ENCODE results near the gene BRD4. TPM values are rescaled to one million over a fixed set of nuclear protein-coding genes. Genes with fewer than 3 reads are reported as not detected.

BRD4 gene
- total and polyA plus RNA-seq, 11 donors: 31.1 to 78.9 (median 61.8) TPM

DNA sequence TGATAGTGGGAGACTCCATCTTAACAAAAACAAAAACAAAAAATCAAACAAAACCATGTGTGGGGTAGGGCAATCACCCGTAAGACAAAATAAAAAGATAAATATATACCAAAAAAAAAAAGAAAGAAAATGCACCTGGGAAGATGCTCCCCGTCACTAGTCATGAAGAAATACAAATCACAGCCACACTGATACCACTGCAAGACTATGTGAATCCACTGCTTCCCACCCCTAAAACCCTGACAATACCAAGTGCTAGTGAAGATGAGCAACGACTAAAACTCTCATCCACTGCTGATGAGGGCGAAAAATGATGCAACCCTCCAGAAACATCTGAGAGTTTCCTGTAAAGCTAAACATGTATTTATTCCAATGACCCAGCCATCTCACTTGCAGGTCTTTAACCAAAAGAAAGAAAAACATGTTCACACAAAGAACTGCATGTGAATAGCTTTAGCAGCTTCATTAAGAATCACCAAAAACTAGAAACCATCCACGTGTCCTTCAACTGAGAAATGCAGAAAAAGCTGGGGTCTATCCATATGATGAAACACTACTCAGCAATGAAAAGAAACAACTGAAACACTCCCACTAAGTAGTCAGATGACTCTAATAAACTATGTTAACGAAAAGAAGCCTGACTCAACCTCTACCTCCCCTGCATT is 31.7 kb downstream of the BRD4 start:
- no peak for TF ChIP-seq POLR2A (IDR thresholded peaks at IDR 0.05)
- TF ChIP-seq, protein P1, sequence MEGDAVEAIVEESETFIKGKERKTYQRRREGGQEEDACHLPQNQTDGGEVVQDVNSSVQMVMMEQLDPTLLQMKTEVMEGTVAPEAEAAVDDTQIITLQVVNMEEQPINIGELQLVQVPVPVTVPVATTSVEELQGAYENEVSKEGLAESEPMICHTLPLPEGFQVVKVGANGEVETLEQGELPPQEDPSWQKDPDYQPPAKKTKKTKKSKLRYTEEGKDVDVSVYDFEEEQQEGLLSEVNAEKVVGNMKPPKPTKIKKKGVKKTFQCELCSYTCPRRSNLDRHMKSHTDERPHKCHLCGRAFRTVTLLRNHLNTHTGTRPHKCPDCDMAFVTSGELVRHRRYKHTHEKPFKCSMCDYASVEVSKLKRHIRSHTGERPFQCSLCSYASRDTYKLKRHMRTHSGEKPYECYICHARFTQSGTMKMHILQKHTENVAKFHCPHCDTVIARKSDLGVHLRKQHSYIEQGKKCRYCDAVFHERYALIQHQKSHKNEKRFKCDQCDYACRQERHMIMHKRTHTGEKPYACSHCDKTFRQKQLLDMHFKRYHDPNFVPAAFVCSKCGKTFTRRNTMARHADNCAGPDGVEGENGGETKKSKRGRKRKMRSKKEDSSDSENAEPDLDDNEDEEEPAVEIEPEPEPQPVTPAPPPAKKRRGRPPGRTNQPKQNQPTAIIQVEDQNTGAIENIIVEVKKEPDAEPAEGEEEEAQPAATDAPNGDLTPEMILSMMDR (IDR thresholded peaks at IDR 0.05): no peak
- DNase-seq: no peak
- Histone ChIP-seq H3K27ac (no peak overlapping the region), H3K27me3 (no peaks in the 10 kb centered on the region), H3K36me3 (peaks cover 0 to 7% (median 0%) of the 10 kb centered on the region in 9 donors), H3K9me3 (peaks cover 0 to 7% (median 0%) of the 10 kb centered on the region in 12 donors), H3K4me1 (peaks cover 27 to 97% (median 91%) of the 10 kb centered on the region in 12 donors), H3K4me3 (no peak overlapping the region)
- no peak for ATAC-seq
- intact Hi-C loops (cut with DNase I): no loop called here
- WGBS, 4 donors: 73 to 80% (median 78%) methylated on average over 6 of the region's 6 CpGs

DNA sequence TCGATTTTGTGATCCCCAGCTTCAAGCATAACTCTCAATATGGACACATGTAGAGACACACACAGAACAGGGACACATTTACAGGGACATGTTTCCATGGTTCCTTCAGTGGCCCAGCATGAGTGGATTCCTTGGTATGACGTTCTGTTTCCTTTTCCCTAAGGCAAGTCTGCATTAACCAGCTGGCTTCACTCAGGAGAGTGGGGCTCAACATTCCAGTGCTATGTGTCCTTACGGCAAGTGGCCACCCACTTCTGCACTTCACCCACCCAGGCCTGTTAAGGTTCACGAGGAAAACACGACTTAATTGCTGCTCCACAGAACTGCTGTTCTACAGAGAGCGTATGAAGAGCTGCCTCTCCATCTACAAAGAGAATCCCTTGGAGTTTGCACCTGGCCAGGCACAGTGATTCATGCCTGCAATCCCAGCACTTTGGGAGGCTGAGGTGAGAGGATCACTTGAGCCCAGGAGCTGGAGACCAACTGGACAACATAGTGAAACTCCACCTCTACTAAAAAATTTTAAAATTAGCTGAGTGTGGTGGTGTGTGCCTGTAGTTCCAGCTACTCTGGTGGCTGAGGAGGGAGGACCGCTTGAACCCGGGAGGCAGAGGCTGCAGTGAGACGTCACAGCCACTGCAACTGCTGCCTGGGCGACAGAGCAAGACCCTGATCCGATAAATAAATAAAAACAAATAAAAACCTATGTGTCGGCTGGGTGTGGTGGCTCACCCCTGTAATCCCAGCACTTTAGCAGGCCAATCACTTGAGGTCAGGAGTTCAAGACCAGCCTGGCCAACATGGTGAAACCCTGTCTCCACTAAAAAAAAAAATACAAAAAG is 32.5 kb downstream of the BRD4 start:
- 75 to 84% (median 80%) methylated on average over 11 to 12 of the region's 12 CpGs for whole genome bisulfite sequencing, 4 donors
- ATAC-seq: no peak
- no peak for DNase-seq
- H3K36me3 ChIP-seq: peaks cover 0 to 7% (median 0%) of the 10 kb centered on the region in 9 donors
- TF ChIP-seq POLR2A (IDR thresholded peaks at IDR 0.05): no peak
- TF ChIP-seq, protein P1 (IDR thresholded peaks at IDR 0.05): no peak
- no peaks in the 10 kb centered on the region for H3K9me3 ChIP-seq
- H3K4me3 ChIP-seq: no peak overlapping the region
- no peaks in the 10 kb centered on the region for H3K27me3 ChIP-seq
- H3K4me1 ChIP-seq: peaks cover 34 to 98% (median 91%) of the 10 kb centered on the region in 12 donors
- intact Hi-C loops (cut with DNase I): loop anchor here in 1 of 10 donors (5.0 kb wide), 1 partner anchor 33 kb away; the partner anchor contains the start of gene BRD4
- H3K27ac ChIP-seq: peak overlapping the region in 1 of 12 donors; percentile 37

DNA sequence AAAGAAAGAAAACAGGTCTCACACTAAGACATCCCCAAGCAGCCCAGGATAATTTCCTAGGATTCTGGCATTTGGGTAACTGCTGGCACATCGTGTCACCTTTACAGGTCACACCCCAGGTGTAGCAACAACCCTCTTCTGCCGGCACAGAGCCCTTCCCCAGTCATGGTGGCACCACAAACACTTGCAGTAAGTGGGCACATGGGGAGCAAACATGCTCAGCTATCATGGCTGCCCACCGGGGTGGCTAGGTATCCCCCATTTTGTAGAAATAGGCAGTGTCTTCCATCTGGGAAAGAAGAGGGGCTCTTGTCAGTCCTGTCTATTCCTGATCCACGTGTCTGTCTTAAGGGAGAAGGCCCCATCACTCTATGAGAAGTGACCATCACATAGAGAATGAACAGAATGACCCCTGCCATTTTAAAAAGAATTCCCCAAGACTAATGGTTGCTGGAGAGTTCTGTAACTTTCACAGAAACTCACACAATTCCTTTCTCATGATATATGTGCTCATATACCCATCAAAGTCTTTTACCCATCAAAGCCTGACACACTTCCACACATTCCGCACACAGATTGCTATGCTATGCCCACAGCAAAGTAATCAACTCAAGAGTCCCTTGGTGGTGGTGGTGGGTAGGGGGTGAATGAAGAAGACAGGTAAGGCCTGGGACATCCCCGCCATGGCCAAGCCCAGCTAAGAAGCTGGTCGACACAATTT is 33.3 kb downstream of the BRD4 start:
- no peaks in the 10 kb centered on the region for H3K9me3 ChIP-seq
- H3K4me1 ChIP-seq: peaks cover 37 to 98% (median 91%) of the 10 kb centered on the region in 12 donors
- peak overlapping the region in 3 of 12 donors; percentile 7 to 37 (median 24) for H3K27ac ChIP-seq
- peaks cover 0 to 7% (median 0%) of the 10 kb centered on the region in 9 donors for H3K36me3 ChIP-seq
- H3K27me3 ChIP-seq: no peaks in the 10 kb centered on the region
- WGBS, 4 donors: 81 to 88% (median 87%) methylated on average over 7 of the region's 7 CpGs
- intact Hi-C loops (cut with DNase I): loop anchor here in 1 of 10 donors (5.0 kb wide), 1 partner anchor 33 kb away; the partner anchor contains the start of gene BRD4
- ATAC-seq (no peak), DNase-seq (no peak)
- TF ChIP-seq, protein P1 (IDR thresholded peaks at IDR 0.05): no peak
- H3K4me3 ChIP-seq: no peak overlapping the region
